H1 (cell line): ENCODE results near the gene RORB. TPM values are rescaled to one million over a fixed set of nuclear protein-coding genes. Genes with fewer than 3 reads are reported as not detected.
A peak's percentile ranks its signal among the peaks of the same experiment; 100 is the strongest.

Experiments
- EP300 ChIP-seq, 2 experiments: IDR thresholded peaks; 1 replicate in 1 of 2; 2 replicates in 1 of 2; pipeline ENCODE4 v1.6.1; 2011 to 2012; ENCODE audit warnings: low read depth in 2 of 2, low read length in 2 of 2, mild to moderate bottlenecking in 2 of 2, borderline replicate concordance in 1 of 2, inconsistent platforms in 1 of 2, moderate library complexity in 1 of 2
- FOSL1 ChIP-seq: IDR thresholded peaks from 2 replicates; pipeline ENCODE4 v1.6.1; 2011; ENCODE audit warnings: mild to moderate bottlenecking, low read depth, low read length, moderate library complexity; ENCODE audit not compliant: insufficient read depth
- GABPA ChIP-seq: IDR thresholded peaks from 2 replicates; pipeline ENCODE4 v1.6.1; 2011; ENCODE audit warnings: mild to moderate bottlenecking, low read length, moderate library complexity, borderline replicate concordance; ENCODE audit not compliant: insufficient read depth
- KDM1A ChIP-seq: fragments of 200-600, 300-600 bp; sonication (generic); IDR thresholded peaks from 2 replicates; pipeline ENCODE4 v1.7.1; 2016; ENCODE audit warnings: mild to moderate bottlenecking, low read length, borderline replicate concordance
- SAP30 ChIP-seq: fragments of 300-600 bp; sonication (generic); IDR thresholded peaks from 2 replicates; pipeline ENCODE4 v1.7.1; 2012; ENCODE audit warnings: low read length, moderate library complexity, mild to moderate bottlenecking, inconsistent platforms; ENCODE audit not compliant: insufficient read depth, insufficient replicate concordance
- SP2 ChIP-seq: IDR thresholded peaks from 2 replicates; pipeline ENCODE4 v1.6.1; 2012; ENCODE audit warnings: mild to moderate bottlenecking, low read length, inconsistent platforms
- polyA plus RNA-seq, 7 experiments: library from polyadenylated mRNA; depleted of rRNA in 3 of 7; stranded (reverse) in 5 of 7; unstranded in 2 of 7; fragments of >200 nt in 5 of 7; fragments of 200-250 nt in 2 of 7; gene quantifications; 1 replicate in 5 of 7; 2 replicates in 1 of 7; 4 replicates in 1 of 7; pipeline versions ENCODE4 v1.2.1 to v1.2.3, GENCODE V29; 2011 to 2013; ENCODE audit warnings: missing spikeins in 2 of 7, mixed read lengths in 2 of 7
- total RNA-seq: library from RNA; stranded (reverse); fragmentation: NEBNext Ultra II Directional; extraction: Animal tissue kit (Norgen Biotek cat#: 25700); gene quantifications from 2 replicates; pipeline ENCODE4 v1.2.1, GENCODE V29; 2021
- TF ChIP-seq, protein P1 (sequence below): fragments of 300-600 bp; sonication (generic); IDR thresholded peaks from 2 replicates; pipeline ENCODE4 v1.7.1; 2012; ENCODE audit warnings: low read length, moderate library complexity, mild to moderate bottlenecking, inconsistent platforms; ENCODE audit not compliant: insufficient replicate concordance
- TF ChIP-seq, protein P2 (sequence below): IDR thresholded peaks from 2 replicates; pipeline ENCODE4 v1.6.1; 2012; ENCODE audit warnings: inconsistent platforms

RORB gene
- total and polyA plus RNA-seq, 2 of the 8 experiments (the other 6 are each of a cell fraction or from before 2014, with no cell fraction given): 2.3 to 7.1 TPM

DNA sequence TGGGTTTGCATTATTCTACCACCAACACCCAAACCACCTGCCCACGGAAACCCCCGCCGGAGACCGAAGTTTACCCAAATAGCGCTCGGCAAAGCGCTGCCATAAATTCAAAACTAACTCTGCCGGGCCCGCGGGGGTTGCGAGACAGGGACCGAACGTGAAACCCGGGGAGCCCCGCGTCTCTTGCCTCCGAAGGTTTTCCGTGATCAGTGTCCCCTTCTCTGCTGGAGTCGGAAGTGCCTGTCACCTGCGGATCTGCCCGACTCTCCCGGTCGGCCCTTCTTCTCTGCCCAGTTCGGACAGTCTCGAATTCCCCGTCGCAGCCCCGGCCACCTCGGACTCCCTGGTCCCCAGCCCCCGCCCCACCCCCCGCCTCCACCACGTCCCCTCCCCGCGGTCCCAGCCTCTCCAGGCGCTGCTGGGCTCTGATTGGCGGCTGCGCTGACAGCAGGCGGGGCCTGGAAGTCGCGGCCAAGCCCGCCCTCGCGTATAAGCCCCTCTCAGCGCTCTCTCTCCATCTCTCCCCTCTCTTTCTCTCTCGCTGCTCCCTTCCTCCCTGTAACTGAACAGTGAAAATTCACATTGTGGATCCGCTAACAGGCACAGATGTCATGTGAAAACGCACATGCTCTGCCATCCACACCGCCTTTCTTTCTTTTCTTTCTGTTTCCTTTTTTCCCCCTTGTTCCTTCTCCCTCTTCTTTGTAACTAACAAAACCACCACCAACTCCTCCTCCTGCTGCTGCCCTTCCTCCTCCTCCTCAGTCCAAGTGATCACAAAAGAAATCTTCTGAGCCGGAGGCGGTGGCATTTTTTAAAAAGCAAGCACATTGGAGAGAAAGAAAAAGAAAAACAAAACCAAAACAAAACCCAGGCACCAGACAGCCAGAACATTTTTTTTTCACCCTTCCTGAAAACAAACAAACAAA lies at the start of gene RORB (continued):
- TF ChIP-seq, protein P1, sequence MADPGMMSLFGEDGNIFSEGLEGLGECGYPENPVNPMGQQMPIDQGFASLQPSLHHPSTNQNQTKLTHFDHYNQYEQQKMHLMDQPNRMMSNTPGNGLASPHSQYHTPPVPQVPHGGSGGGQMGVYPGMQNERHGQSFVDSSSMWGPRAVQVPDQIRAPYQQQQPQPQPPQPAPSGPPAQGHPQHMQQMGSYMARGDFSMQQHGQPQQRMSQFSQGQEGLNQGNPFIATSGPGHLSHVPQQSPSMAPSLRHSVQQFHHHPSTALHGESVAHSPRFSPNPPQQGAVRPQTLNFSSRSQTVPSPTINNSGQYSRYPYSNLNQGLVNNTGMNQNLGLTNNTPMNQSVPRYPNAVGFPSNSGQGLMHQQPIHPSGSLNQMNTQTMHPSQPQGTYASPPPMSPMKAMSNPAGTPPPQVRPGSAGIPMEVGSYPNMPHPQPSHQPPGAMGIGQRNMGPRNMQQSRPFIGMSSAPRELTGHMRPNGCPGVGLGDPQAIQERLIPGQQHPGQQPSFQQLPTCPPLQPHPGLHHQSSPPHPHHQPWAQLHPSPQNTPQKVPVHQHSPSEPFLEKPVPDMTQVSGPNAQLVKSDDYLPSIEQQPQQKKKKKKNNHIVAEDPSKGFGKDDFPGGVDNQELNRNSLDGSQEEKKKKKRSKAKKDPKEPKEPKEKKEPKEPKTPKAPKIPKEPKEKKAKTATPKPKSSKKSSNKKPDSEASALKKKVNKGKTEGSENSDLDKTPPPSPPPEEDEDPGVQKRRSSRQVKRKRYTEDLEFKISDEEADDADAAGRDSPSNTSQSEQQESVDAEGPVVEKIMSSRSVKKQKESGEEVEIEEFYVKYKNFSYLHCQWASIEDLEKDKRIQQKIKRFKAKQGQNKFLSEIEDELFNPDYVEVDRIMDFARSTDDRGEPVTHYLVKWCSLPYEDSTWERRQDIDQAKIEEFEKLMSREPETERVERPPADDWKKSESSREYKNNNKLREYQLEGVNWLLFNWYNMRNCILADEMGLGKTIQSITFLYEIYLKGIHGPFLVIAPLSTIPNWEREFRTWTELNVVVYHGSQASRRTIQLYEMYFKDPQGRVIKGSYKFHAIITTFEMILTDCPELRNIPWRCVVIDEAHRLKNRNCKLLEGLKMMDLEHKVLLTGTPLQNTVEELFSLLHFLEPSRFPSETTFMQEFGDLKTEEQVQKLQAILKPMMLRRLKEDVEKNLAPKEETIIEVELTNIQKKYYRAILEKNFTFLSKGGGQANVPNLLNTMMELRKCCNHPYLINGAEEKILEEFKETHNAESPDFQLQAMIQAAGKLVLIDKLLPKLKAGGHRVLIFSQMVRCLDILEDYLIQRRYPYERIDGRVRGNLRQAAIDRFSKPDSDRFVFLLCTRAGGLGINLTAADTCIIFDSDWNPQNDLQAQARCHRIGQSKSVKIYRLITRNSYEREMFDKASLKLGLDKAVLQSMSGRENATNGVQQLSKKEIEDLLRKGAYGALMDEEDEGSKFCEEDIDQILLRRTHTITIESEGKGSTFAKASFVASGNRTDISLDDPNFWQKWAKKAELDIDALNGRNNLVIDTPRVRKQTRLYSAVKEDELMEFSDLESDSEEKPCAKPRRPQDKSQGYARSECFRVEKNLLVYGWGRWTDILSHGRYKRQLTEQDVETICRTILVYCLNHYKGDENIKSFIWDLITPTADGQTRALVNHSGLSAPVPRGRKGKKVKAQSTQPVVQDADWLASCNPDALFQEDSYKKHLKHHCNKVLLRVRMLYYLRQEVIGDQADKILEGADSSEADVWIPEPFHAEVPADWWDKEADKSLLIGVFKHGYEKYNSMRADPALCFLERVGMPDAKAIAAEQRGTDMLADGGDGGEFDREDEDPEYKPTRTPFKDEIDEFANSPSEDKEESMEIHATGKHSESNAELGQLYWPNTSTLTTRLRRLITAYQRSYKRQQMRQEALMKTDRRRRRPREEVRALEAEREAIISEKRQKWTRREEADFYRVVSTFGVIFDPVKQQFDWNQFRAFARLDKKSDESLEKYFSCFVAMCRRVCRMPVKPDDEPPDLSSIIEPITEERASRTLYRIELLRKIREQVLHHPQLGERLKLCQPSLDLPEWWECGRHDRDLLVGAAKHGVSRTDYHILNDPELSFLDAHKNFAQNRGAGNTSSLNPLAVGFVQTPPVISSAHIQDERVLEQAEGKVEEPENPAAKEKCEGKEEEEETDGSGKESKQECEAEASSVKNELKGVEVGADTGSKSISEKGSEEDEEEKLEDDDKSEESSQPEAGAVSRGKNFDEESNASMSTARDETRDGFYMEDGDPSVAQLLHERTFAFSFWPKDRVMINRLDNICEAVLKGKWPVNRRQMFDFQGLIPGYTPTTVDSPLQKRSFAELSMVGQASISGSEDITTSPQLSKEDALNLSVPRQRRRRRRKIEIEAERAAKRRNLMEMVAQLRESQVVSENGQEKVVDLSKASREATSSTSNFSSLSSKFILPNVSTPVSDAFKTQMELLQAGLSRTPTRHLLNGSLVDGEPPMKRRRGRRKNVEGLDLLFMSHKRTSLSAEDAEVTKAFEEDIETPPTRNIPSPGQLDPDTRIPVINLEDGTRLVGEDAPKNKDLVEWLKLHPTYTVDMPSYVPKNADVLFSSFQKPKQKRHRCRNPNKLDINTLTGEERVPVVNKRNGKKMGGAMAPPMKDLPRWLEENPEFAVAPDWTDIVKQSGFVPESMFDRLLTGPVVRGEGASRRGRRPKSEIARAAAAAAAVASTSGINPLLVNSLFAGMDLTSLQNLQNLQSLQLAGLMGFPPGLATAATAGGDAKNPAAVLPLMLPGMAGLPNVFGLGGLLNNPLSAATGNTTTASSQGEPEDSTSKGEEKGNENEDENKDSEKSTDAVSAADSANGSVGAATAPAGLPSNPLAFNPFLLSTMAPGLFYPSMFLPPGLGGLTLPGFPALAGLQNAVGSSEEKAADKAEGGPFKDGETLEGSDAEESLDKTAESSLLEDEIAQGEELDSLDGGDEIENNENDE: no peak
- TF ChIP-seq GABPA (no peak), EP300 (IDR thresholded peaks at IDR 0.05; ENCODE audit: borderline replicate concordance in 1 of 2, low read depth in 2 of 2, low read length in 2 of 2) (no peak), KDM1A (no peak), SP2 (no peak), FOSL1 (no peak), SAP30 (peak; percentile 57)
- TF ChIP-seq, protein P2, sequence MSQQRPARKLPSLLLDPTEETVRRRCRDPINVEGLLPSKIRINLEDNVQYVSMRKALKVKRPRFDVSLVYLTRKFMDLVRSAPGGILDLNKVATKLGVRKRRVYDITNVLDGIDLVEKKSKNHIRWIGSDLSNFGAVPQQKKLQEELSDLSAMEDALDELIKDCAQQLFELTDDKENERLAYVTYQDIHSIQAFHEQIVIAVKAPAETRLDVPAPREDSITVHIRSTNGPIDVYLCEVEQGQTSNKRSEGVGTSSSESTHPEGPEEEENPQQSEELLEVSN: no peak
